ENCODE measurements around the gene SIRT2.

The SIRT2 gene

GRCh38 chr19:38880076-38880881 lies 19.1 kb downstream of the SIRT2 start:
- CTCF ChIA-PET, result interaction anchor here (0.7 to 9.0 kb wide), 3 partner anchors 8 to 246 kb away, joined by 3 to 84 read pairs (median 5); no protein-coding TSS in a partner anchor
- Histone ChIP-seq H3K4me1 (ENCODE audit: control insufficient read depth, insufficient read depth, low read length) (peaks cover 8% of the 10 kb centered on the region), H3K9me3 (ENCODE audit: control insufficient read depth, insufficient read depth, low read depth, low read length) (no peaks in the 10 kb centered on the region), H3K36me3 (ENCODE audit: control insufficient read depth in 2 of 2, insufficient read depth in 1 of 2, low read length in 2 of 2) (peaks cover 7 to 34% of the 10 kb centered on the region in 2 experiments; a peak in 2 of 3 replicates), H3K4me3 (ENCODE audit: low read depth, low read length) (no peak overlapping the region), H3K27ac (ENCODE audit: extremely low read depth, low read depth, low read length) (no peak overlapping the region)
- TF ChIP-seq ZNF596 (tag by site-specific recombination; IDR thresholded peaks at IDR 0.05), result no peak
- TF ChIP-seq ZNF248 (tag by site-specific recombination; IDR thresholded peaks at IDR 0.05), result peak; percentile 45; the same call in 1 of the 2 replicates
- POLR2A ChIA-PET, result interaction anchor here (0.6 kb wide), 2 partner anchors 12 to 96 kb away, joined by 4 to 6 read pairs; no protein-coding TSS in a partner anchor

- Histone ChIP-seq H3K36me3 (ENCODE audit: control insufficient read depth in 2 of 2, insufficient read depth in 1 of 2, low read length in 2 of 2) (peaks cover 7 to 30% of the 10 kb centered on the region in 2 experiments; a peak in 2 of 3 replicates), H3K27ac (ENCODE audit: extremely low read depth, low read depth, low read length) (no peak overlapping the region), H3K9me3 (ENCODE audit: control insufficient read depth, insufficient read depth, low read depth, low read length) (no peaks in the 10 kb centered on the region), H3K4me3 (ENCODE audit: low read depth, low read length) (no peak overlapping the region), H3K4me1 (ENCODE audit: control insufficient read depth, insufficient read depth, low read length) (peaks cover 8% of the 10 kb centered on the region)
- 0 out of 2 replicates have a peak, but pooled peaks have one; percentile 18 for TF ChIP-seq ZNF175 (tag by site-specific recombination; IDR thresholded peaks at IDR 0.05)
- TF ChIP-seq ZNF423 (tag by site-specific recombination; IDR thresholded peaks at IDR 0.05), result no peak
- ChIA-PET CTCF (interaction anchor here (1.2 to 9.0 kb wide), 4 partner anchors 9 to 245 kb away, joined by 3 to 84 read pairs (median 13); no protein-coding TSS in a partner anchor), POLR2A (interaction anchor here (0.6 to 1.0 kb wide), 3 partner anchors 21 to 97 kb away, joined by 3 to 6 read pairs (median 3); partner anchors contain the start of gene NFKBIB)
Measured at GRCh38 chr19:38879400-38879751, 20.0 kb downstream of the SIRT2 start.

- Histone ChIP-seq H3K36me3 (ENCODE audit: control insufficient read depth in 2 of 2, insufficient read depth in 1 of 2, low read length in 2 of 2) (peaks cover 7 to 30% of the 10 kb centered on the region in 2 experiments; a peak in 2 of 3 replicates), H3K4me1 (ENCODE audit: control insufficient read depth, insufficient read depth, low read length) (peaks cover 8% of the 10 kb centered on the region), H3K9me3 (ENCODE audit: control insufficient read depth, insufficient read depth, low read depth, low read length) (no peaks in the 10 kb centered on the region), H3K27ac (ENCODE audit: extremely low read depth, low read depth, low read length) (peak overlapping the region; percentile 71), H3K4me3 (ENCODE audit: low read depth, low read length) (no peak overlapping the region)
- POLR2A ChIA-PET, result interaction anchor here (0.5 to 1.0 kb wide), 4 partner anchors 16 to 51 kb away, joined by 3 to 5 read pairs (median 4); partner anchors contain the start of gene NFKBIB
- CTCF ChIA-PET, result interaction anchor here (1.0 to 9.0 kb wide), 5 partner anchors 9 to 244 kb away, joined by 3 to 84 read pairs (median 5); no protein-coding TSS in a partner anchor
- peak; percentile 62 for TF ChIP-seq ZNF692 (tag by site-specific recombination; IDR thresholded peaks at IDR 0.05)
- TF ChIP-seq HIC1 (tag by site-specific recombination; IDR thresholded peaks at IDR 0.05), result no peak
- TF ChIP-seq ZNF169 (tag by site-specific recombination; IDR thresholded peaks at IDR 0.05), result no peak
- TF ChIP-seq ZNF174 (tag by site-specific recombination; IDR thresholded peaks at IDR 0.05), result no peak
- TF ChIP-seq BCL11B (tag by site-specific recombination; IDR thresholded peaks at IDR 0.05; ENCODE audit: low read depth), result peak; percentile 90
- no peak for TF ChIP-seq ZNF324 (tag by site-specific recombination; IDR thresholded peaks at IDR 0.05)
- TF ChIP-seq ZFHX2 (tag by site-specific recombination; conservative IDR thresholded peaks at IDR 0.05), result peak; percentile 82
- no peak for TF ChIP-seq ZBTB49 (tag by site-specific recombination; IDR thresholded peaks at IDR 0.05; ENCODE audit: low read depth)
- TF ChIP-seq ZNF433 (tag by site-specific recombination; IDR thresholded peaks at IDR 0.05; ENCODE audit: low read depth), result no peak
- TF ChIP-seq ZNF175 (tag by site-specific recombination; IDR thresholded peaks at IDR 0.05), result no peak
- peak; percentile 82; the same call in 1 of the 2 replicates for TF ChIP-seq BCL11A (tag by site-specific recombination; IDR thresholded peaks at IDR 0.05; ENCODE audit: low read depth)
- TF ChIP-seq ZNF660 (tag by site-specific recombination; IDR thresholded peaks at IDR 0.05), result no peak
- TF ChIP-seq WT1 (tag by site-specific recombination; IDR thresholded peaks at IDR 0.05), result no peak
- no peak for TF ChIP-seq ZXDB (tag by site-specific recombination; IDR thresholded peaks at IDR 0.05)
- TF ChIP-seq PATZ1 (tag by site-specific recombination; IDR thresholded peaks at IDR 0.05), result peak; percentile 22; the same call in 1 of the 2 replicates
Measured at GRCh38 chr19:38878575-38879399, 20.6 kb downstream of the SIRT2 start.
